Stimulated activated CD4-positive, alpha-beta T cell treated with anti-CD3 and anti-CD28 coated beads, Interleukin-2, amount 100 ng/mL, for 48 hours (primary cell): ENCODE results near the gene RAPGEF5.
A peak's percentile ranks its signal among the peaks of the same experiment; 100 is the strongest.

Source experiments
- DNase-seq, 2 donors: peaks; one replicate each; pipeline ENCODE4 v3.0.0-alpha.2; 2020

The RAPGEF5 gene

GRCh38 chr7:22146961-22147512, 209.9 kb downstream of the RAPGEF5 start:
- DNase-seq: peak in 1 of 2 donors; percentile 6

- DNase-seq: no peak
Measured at GRCh38 chr7:22144950-22145349, 212.0 kb downstream of the RAPGEF5 start.

GRCh38 chr7:22143491-22143890, 213.5 kb downstream of the RAPGEF5 start:
- no peak for DNase-seq

GRCh38 chr7:22142572-22142971, 214.4 kb downstream of the RAPGEF5 start:
- no peak for DNase-seq

GRCh38 chr7:22141355-22141754, 215.6 kb downstream of the RAPGEF5 start:
- DNase-seq: no peak

GRCh38 chr7:22140578-22140977, 216.4 kb downstream of the RAPGEF5 start:
- no peak for DNase-seq

- DNase-seq: no peak
Measured at GRCh38 chr7:22138886-22139285, 218.1 kb downstream of the RAPGEF5 start.

- no peak for DNase-seq
Measured at GRCh38 chr7:22138106-22138505, 218.8 kb downstream of the RAPGEF5 start.

- no peak for DNase-seq
Measured at GRCh38 chr7:22137466-22137865, 219.5 kb downstream of the RAPGEF5 start.

GRCh38 chr7:22137026-22137425, 219.9 kb downstream of the RAPGEF5 start:
- DNase-seq: no peak

- DNase-seq: no peak
Measured at GRCh38 chr7:22129819-22130580, 227.0 kb downstream of the RAPGEF5 start.

- no peak for DNase-seq
Measured at GRCh38 chr7:22129166-22129565, 227.8 kb downstream of the RAPGEF5 start.

GRCh38 chr7:22128528-22128920, 228.4 kb downstream of the RAPGEF5 start:
- no peak for DNase-seq

- no peak for DNase-seq
Measured at GRCh38 chr7:22127835-22128527, 229.0 kb downstream of the RAPGEF5 start.

GRCh38 chr7:22125436-22125835, 231.5 kb downstream of the RAPGEF5 start:
- DNase-seq: no peak

GRCh38 chr7:22124941-22125340, 232.0 kb downstream of the RAPGEF5 start:
- no peak for DNase-seq

GRCh38 chr7:22123139-22123538, 233.8 kb downstream of the RAPGEF5 start:
- no peak for DNase-seq

- no peak for DNase-seq
Measured at GRCh38 chr7:22121702-22122474, 235.1 kb downstream of the RAPGEF5 start.

GRCh38 chr7:22120391-22121053, 236.4 kb downstream of the RAPGEF5 start:
- no peak for DNase-seq

GRCh38 chr7:22117222-22117621, 239.7 kb downstream of the RAPGEF5 start:
- DNase-seq: no peak

- no peak for DNase-seq
Measured at GRCh38 chr7:22116451-22117030, 240.4 kb downstream of the RAPGEF5 start.

- no peak for DNase-seq
Measured at GRCh38 chr7:22115689-22116088, 241.3 kb downstream of the RAPGEF5 start.
